ENCODE results near the gene ADCY10. TPM values are rescaled to one million over a fixed set of nuclear protein-coding genes. Genes with fewer than 3 reads are reported as not detected.

ADCY10 gene
- total RNA-seq, 1 donor from 2014 or later: 0.94 TPM

GRCh38 chr1:167782946-167783345, 131.0 kb downstream of the ADCY10 start:
- H3K9me3 Mint-ChIP-seq (ENCODE audit: unreplicated experiment): peaks cover 25% of the 10 kb centered on the region
- TF ChIP-seq CTCF (IDR thresholded peaks at IDR 0.05): no peak
- H3K27me3 Mint-ChIP-seq (ENCODE audit: unreplicated experiment): no peaks in the 10 kb centered on the region
- H3K4me1 Mint-ChIP-seq (ENCODE audit: unreplicated experiment): no peaks in the 10 kb centered on the region
- DNase-seq (ENCODE audit: extremely low spot score, unreplicated experiment): no peak
- no peak overlapping the region for H3K4me3 Mint-ChIP-seq (ENCODE audit: unreplicated experiment)
- no peak overlapping the region for H3K27ac Mint-ChIP-seq (ENCODE audit: unreplicated experiment)
- peaks cover 66% of the 10 kb centered on the region for H3K36me3 Mint-ChIP-seq (ENCODE audit: unreplicated experiment)

GRCh38 chr1:167781558-167781957, 132.4 kb downstream of the ADCY10 start:
- Mint-ChIP-seq H3K27me3 (ENCODE audit: unreplicated experiment) (no peaks in the 10 kb centered on the region), H3K9me3 (ENCODE audit: unreplicated experiment) (peaks cover 25% of the 10 kb centered on the region), H3K4me3 (ENCODE audit: unreplicated experiment) (no peak overlapping the region), H3K27ac (ENCODE audit: unreplicated experiment) (no peak overlapping the region), H3K36me3 (ENCODE audit: unreplicated experiment) (peaks cover 65% of the 10 kb centered on the region), H3K4me1 (ENCODE audit: unreplicated experiment) (peaks cover 2% of the 10 kb centered on the region)
- DNase-seq (ENCODE audit: extremely low spot score, unreplicated experiment): no peak
- TF ChIP-seq CTCF (IDR thresholded peaks at IDR 0.05): no peak

GRCh38 chr1:167777269-167777650, 136.7 kb downstream of the ADCY10 start:
- peaks cover 18% of the 10 kb centered on the region for H3K4me1 Mint-ChIP-seq (ENCODE audit: unreplicated experiment)
- H3K4me3 Mint-ChIP-seq (ENCODE audit: unreplicated experiment): no peak overlapping the region
- H3K27me3 Mint-ChIP-seq (ENCODE audit: unreplicated experiment): no peaks in the 10 kb centered on the region
- no peak overlapping the region for H3K27ac Mint-ChIP-seq (ENCODE audit: unreplicated experiment)
- TF ChIP-seq CTCF (IDR thresholded peaks at IDR 0.05): no peak
- H3K9me3 Mint-ChIP-seq (ENCODE audit: unreplicated experiment): peaks cover 25% of the 10 kb centered on the region
- H3K36me3 Mint-ChIP-seq (ENCODE audit: unreplicated experiment): peaks cover 64% of the 10 kb centered on the region
- no peak for DNase-seq (ENCODE audit: extremely low spot score, unreplicated experiment)

GRCh38 chr1:167776616-167777268, 137.2 kb downstream of the ADCY10 start:
- Mint-ChIP-seq H3K36me3 (ENCODE audit: unreplicated experiment) (peaks cover 64% of the 10 kb centered on the region), H3K4me3 (ENCODE audit: unreplicated experiment) (no peak overlapping the region), H3K27ac (ENCODE audit: unreplicated experiment) (peak overlapping the region; percentile 28), H3K4me1 (ENCODE audit: unreplicated experiment) (peaks cover 18% of the 10 kb centered on the region), H3K9me3 (ENCODE audit: unreplicated experiment) (peaks cover 25% of the 10 kb centered on the region), H3K27me3 (ENCODE audit: unreplicated experiment) (no peaks in the 10 kb centered on the region)
- DNase-seq (ENCODE audit: extremely low spot score, unreplicated experiment): no peak
- no peak for TF ChIP-seq CTCF (IDR thresholded peaks at IDR 0.05)

- no peak for DNase-seq (ENCODE audit: extremely low spot score, unreplicated experiment)
These were observed 137.8 kb downstream of the ADCY10 start for GRCh38 chr1:167776151-167776550.

More at GRCh38 chr1:167776151-167776550, 137.8 kb downstream of the ADCY10 start:
- H3K4me1 Mint-ChIP-seq (ENCODE audit: unreplicated experiment): peaks cover 18% of the 10 kb centered on the region
- no peak overlapping the region for H3K4me3 Mint-ChIP-seq (ENCODE audit: unreplicated experiment)
- no peaks in the 10 kb centered on the region for H3K27me3 Mint-ChIP-seq (ENCODE audit: unreplicated experiment)
- peak overlapping the region; percentile 13 for H3K27ac Mint-ChIP-seq (ENCODE audit: unreplicated experiment)
- TF ChIP-seq CTCF (IDR thresholded peaks at IDR 0.05): no peak
- peaks cover 22% of the 10 kb centered on the region for H3K9me3 Mint-ChIP-seq (ENCODE audit: unreplicated experiment)
- peaks cover 66% of the 10 kb centered on the region for H3K36me3 Mint-ChIP-seq (ENCODE audit: unreplicated experiment)

Data from osteocyte (in vitro differentiated cells).